Liver (tissue), 9 donors: Measurements from ENCODE around the gene LCN6. TPM values are rescaled to one million over a fixed set of nuclear protein-coding genes. Genes with fewer than 3 reads are reported as not detected.
A peak's percentile ranks its signal among the peaks of the same experiment; 100 is the strongest.

ENCODE experiments used
- DNase-seq: peaks from one replicate; pipeline ENCODE4 v3.0.0-alpha.2; 2017; ENCODE audit warnings: low spot score
- H3K27ac ChIP-seq, 2 donors: one replicate each; pipeline ENCODE4 v1.7.0; 2013; ENCODE audit warnings: inconsistent platforms in 2 of 2, low read length in 2 of 2, control low read depth in 1 of 2, low read depth in 1 of 2, mild to moderate bottlenecking in 1 of 2
- H3K27me3 ChIP-seq, 4 donors: one replicate each; pipeline versions ENCODE4 v1.6.1 to v1.7.0; 2013; ENCODE audit warnings: low read length in 3 of 4, inconsistent platforms in 1 of 4, mild to moderate bottlenecking in 1 of 4, moderate library complexity in 1 of 4; ENCODE audit not compliant: control insufficient read depth in 4 of 4, insufficient read depth in 4 of 4
- H3K36me3 ChIP-seq, 4 donors: one replicate each; pipeline versions ENCODE4 v1.6.1 to v1.7.0; 2013; ENCODE audit warnings: low read length in 3 of 4, mild to moderate bottlenecking in 3 of 4, low read depth in 1 of 4, moderate library complexity in 1 of 4; ENCODE audit not compliant: control insufficient read depth in 4 of 4, insufficient read depth in 3 of 4
- H3K4me1 ChIP-seq, 4 donors: one replicate each; pipeline versions ENCODE4 v1.6.1 to v1.7.0; 2013; ENCODE audit warnings: low read length in 3 of 4, mild to moderate bottlenecking in 3 of 4, moderate library complexity in 1 of 4; ENCODE audit not compliant: control insufficient read depth in 4 of 4, insufficient read depth in 4 of 4
- H3K4me3 ChIP-seq, 3 donors: one replicate each; pipeline versions ENCODE4 v1.6.1 to v1.7.0; 2013; ENCODE audit warnings: low read length in 3 of 3, control low read depth in 1 of 3, low read depth in 1 of 3, mild to moderate bottlenecking in 1 of 3
- H3K9ac ChIP-seq, 2 donors: one replicate each; pipeline ENCODE4 v1.7.0; 2013; ENCODE audit warnings: low read length in 2 of 2, mild to moderate bottlenecking in 2 of 2, moderate library complexity in 2 of 2, control low read depth in 1 of 2, low read depth in 1 of 2
- H3K9me3 ChIP-seq, 4 donors: one replicate each; pipeline versions ENCODE4 v1.6.1 to v1.7.0; 2013; ENCODE audit warnings: low read length in 3 of 4; ENCODE audit not compliant: control insufficient read depth in 4 of 4
- ATF3 ChIP-seq: IDR thresholded peaks from 2 replicates; pipeline ENCODE4 v1.6.1; 2016; ENCODE audit warnings: antibody characterized with exemption
- CTCF ChIP-seq: fragments of 150-350 bp; IDR thresholded peaks from 2 replicates; pipeline ENCODE4 v1.5.1; 2017; ENCODE audit warnings: improper control_type of control experiment, low read depth, low read length; ENCODE audit not compliant: missing input control
- EGR1 ChIP-seq, 2 donors: IDR thresholded peaks; 2 replicates each; pipeline ENCODE4 v1.6.1; 2016 to 2018; ENCODE audit warnings: antibody characterized with exemption in 2 of 2, low read depth in 2 of 2
- FOXA1 ChIP-seq: IDR thresholded peaks from 2 replicates; pipeline ENCODE4 v1.6.1; 2016; ENCODE audit warnings: antibody characterized with exemption
- FOXA2 ChIP-seq: IDR thresholded peaks from 2 replicates; pipeline ENCODE4 v1.6.1; 2016; ENCODE audit warnings: antibody characterized with exemption
- GABPA ChIP-seq, 2 donors: IDR thresholded peaks in 1 of 2; conservative IDR thresholded peaks in 1 of 2; 2 replicates each; pipeline ENCODE4 v1.6.1; 2016; ENCODE audit warnings: antibody characterized with exemption in 2 of 2, mild to moderate bottlenecking in 1 of 2, moderate library complexity in 1 of 2
- HNF4A ChIP-seq, 2 donors: conservative IDR thresholded peaks; 2 replicates each; pipeline ENCODE4 v1.6.1; 2016; ENCODE audit warnings: antibody characterized with exemption in 2 of 2, mild to moderate bottlenecking in 2 of 2
- HNF4G ChIP-seq: IDR thresholded peaks from 2 replicates; pipeline ENCODE4 v1.6.1; 2016; ENCODE audit warnings: antibody characterized with exemption
- JUND ChIP-seq, 2 donors: IDR thresholded peaks; 2 replicates each; pipeline ENCODE4 v1.6.1; 2016; ENCODE audit warnings: antibody characterized with exemption in 2 of 2
- MAX ChIP-seq: IDR thresholded peaks from 2 replicates; pipeline ENCODE4 v1.6.1; 2016; ENCODE audit warnings: antibody characterized with exemption
- NR2F2 ChIP-seq: IDR thresholded peaks from 2 replicates; pipeline ENCODE4 v1.6.1; 2016; ENCODE audit warnings: antibody characterized with exemption
- RAD21 ChIP-seq, 2 donors: IDR thresholded peaks; 2 replicates each; pipeline ENCODE4 v1.6.1; 2016; ENCODE audit warnings: antibody characterized with exemption in 2 of 2, mild to moderate bottlenecking in 2 of 2
- REST ChIP-seq: IDR thresholded peaks from 2 replicates; pipeline ENCODE4 v1.6.1; 2016; ENCODE audit warnings: antibody characterized with exemption, mild to moderate bottlenecking
- RXRA ChIP-seq, 2 donors: IDR thresholded peaks; 2 replicates each; pipeline ENCODE4 v1.6.1; 2017 to 2018; ENCODE audit warnings: antibody characterized with exemption in 2 of 2, mild to moderate bottlenecking in 1 of 2
- SP1 ChIP-seq: IDR thresholded peaks from 2 replicates; pipeline ENCODE4 v1.6.1; 2018; ENCODE audit warnings: antibody characterized with exemption, mild to moderate bottlenecking
- TAF1 ChIP-seq: conservative IDR thresholded peaks from 2 replicates; pipeline ENCODE4 v1.6.1; 2016; ENCODE audit warnings: antibody characterized with exemption, mild to moderate bottlenecking
- YY1 ChIP-seq: IDR thresholded peaks from 2 replicates; pipeline ENCODE4 v1.6.1; 2016; ENCODE audit warnings: antibody characterized with exemption, mild to moderate bottlenecking
- ZBTB33 ChIP-seq: IDR thresholded peaks from 2 replicates; pipeline ENCODE4 v1.6.1; 2016; ENCODE audit warnings: antibody characterized with exemption
- WGBS: extraction: QIAGEN DNeasy Blood & Tissue Kit; methylation state at CpG from one replicate; pipeline ENCODE4 v1.1.7; 2013; 5-methylcytosine and 5-hydroxymethylcytosine counted together
- polyA plus RNA-seq, 2 donors: library from polyadenylated mRNA; stranded (reverse) in 1 of 2; unstranded in 1 of 2; fragments of 200-250 nt in 1 of 2; fragments of >200 nt in 1 of 2; fragmentation: Nextera tagmentation in 1 of 2; extraction: Ambion mirVana in 1 of 2; gene quantifications; one replicate each; pipeline versions ENCODE4 v1.2.1 to v1.2.3, GENCODE V29; 2013 to 2015
- total RNA-seq, 2 donors: library from RNA; depleted of rRNA; stranded (reverse); fragments of >200 nt; gene quantifications; one replicate each; pipeline ENCODE4 v1.2.3, GENCODE V29; 2014
- donor health status: healthy.
- donor health status: healthy.
- donor health status: healthy.
- donor health status: healthy.
- donor health status: healthy.

The LCN6 gene
- total and polyA plus RNA-seq, 4 donors: 0.14 to 0.32 TPM; not detected in 2

- Histone ChIP-seq H3K4me3 (no peak overlapping the region), H3K9me3 (no peaks in the 10 kb centered on the region), H3K27ac (no peak overlapping the region), H3K4me1 (peaks cover 0 to 54% (median 36%) of the 10 kb centered on the region in 4 donors), H3K9ac (peak overlapping the region in 1 of 2 donors; percentile 3), H3K36me3 (peaks cover 15 to 33% (median 23%) of the 10 kb centered on the region in 4 donors), H3K27me3 (no peaks in the 10 kb centered on the region)
- TF ChIP-seq REST (no peak), FOXA1 (no peak), NR2F2 (no peak), JUND (IDR thresholded peaks at IDR 0.05) (no peak), HNF4G (no peak), ATF3 (no peak), YY1 (no peak), CTCF (no peak), HNF4A (conservative IDR thresholded peaks at IDR 0.05) (no peak), SP1 (no peak), EGR1 (IDR thresholded peaks at IDR 0.05; ENCODE audit: low read depth in 2 of 2) (no peak), TAF1 (no peak), ZBTB33 (no peak), GABPA (IDR thresholded peaks at IDR 0.05 in 1 of 2, conservative IDR thresholded peaks at IDR 0.05 in 1 of 2) (no peak), RXRA (IDR thresholded peaks at IDR 0.05) (no peak), FOXA2 (no peak), RAD21 (IDR thresholded peaks at IDR 0.05) (no peak), MAX (no peak)
- 81% methylated on average over 10 of the region's 10 CpGs for WGBS
- DNase-seq: no peak
These were observed 22.7 kb downstream of the LCN6 start for GRCh38 chr9:136725612-136726011.
